Endothelial cell (in vitro differentiated cells): ENCODE results near the gene SIRPB2. TPM values are rescaled to one million over a fixed set of nuclear protein-coding genes. Genes with fewer than 3 reads are reported as not detected.

ENCODE experiments used
- DNase-seq: peaks from one replicate; pipeline ENCODE4 v3.0.0; 2021; ENCODE audit warnings: low spot score
- H3K27ac Mint-ChIP-seq: one replicate; pipeline ENCODE4 v1.8.0; 2021; ENCODE audit warnings: mixed read lengths, inconsistent platforms; ENCODE audit not compliant: unreplicated experiment
- H3K27me3 Mint-ChIP-seq: one replicate; pipeline ENCODE4 v1.8.0; 2021; ENCODE audit warnings: mild to moderate bottlenecking, moderate library complexity, mixed read lengths, inconsistent platforms; ENCODE audit not compliant: unreplicated experiment
- H3K36me3 Mint-ChIP-seq: one replicate; pipeline ENCODE4 v1.8.0; 2021; ENCODE audit warnings: mild to moderate bottlenecking, low read depth, mixed read lengths, inconsistent platforms; ENCODE audit not compliant: unreplicated experiment
- H3K4me1 Mint-ChIP-seq: one replicate; pipeline ENCODE4 v1.8.0; 2021; ENCODE audit warnings: mild to moderate bottlenecking, mixed read lengths, inconsistent platforms; ENCODE audit not compliant: unreplicated experiment
- H3K4me3 Mint-ChIP-seq: one replicate; pipeline ENCODE4 v1.8.0; 2021; ENCODE audit warnings: mild to moderate bottlenecking, mixed read lengths, inconsistent platforms; ENCODE audit not compliant: unreplicated experiment
- H3K9me3 Mint-ChIP-seq: one replicate; pipeline ENCODE4 v1.8.0; 2021; ENCODE audit warnings: mixed read lengths, inconsistent platforms; ENCODE audit not compliant: unreplicated experiment
- CTCF ChIP-seq: fragments of 200-600 bp; sonication (generic); IDR thresholded peaks from one replicate; pipeline ENCODE4 v1.5.0; 2021; ENCODE audit warnings: antibody characterized with exemption; ENCODE audit not compliant: unreplicated experiment
- total RNA-seq: library from RNA; stranded (reverse); fragmentation: NEBNext Ultra II Directional; extraction: Animal tissue kit (Norgen Biotek cat#: 25700); gene quantifications from one replicate; pipeline ENCODE4 v1.2.1, GENCODE V29; 2021; ENCODE audit not compliant: unreplicated experiment

Gene SIRPB2
- total RNA-seq, 1 donor from 2014 or later, result 41.5 TPM

- TF ChIP-seq CTCF, result no peak
- no peaks in the 10 kb centered on the region for H3K9me3 Mint-ChIP-seq
- no peak overlapping the region for H3K4me3 Mint-ChIP-seq
- H3K36me3 Mint-ChIP-seq, result no peaks in the 10 kb centered on the region
- DNase-seq, result no peak
- no peaks in the 10 kb centered on the region for H3K27me3 Mint-ChIP-seq
- H3K27ac Mint-ChIP-seq, result no peak overlapping the region
- no peaks in the 10 kb centered on the region for H3K4me1 Mint-ChIP-seq
Measured at GRCh38 chr20:1527923-1528322, 36.7 kb upstream of the SIRPB2 start.

- no peak for TF ChIP-seq CTCF
- Mint-ChIP-seq H3K27ac (no peak overlapping the region), H3K27me3 (no peaks in the 10 kb centered on the region), H3K4me3 (no peak overlapping the region), H3K9me3 (no peaks in the 10 kb centered on the region), H3K4me1 (no peaks in the 10 kb centered on the region), H3K36me3 (peaks cover 4% of the 10 kb centered on the region)
- no peak for DNase-seq
Measured at GRCh38 chr20:1526896-1527295, 35.7 kb upstream of the SIRPB2 start.

DNA sequence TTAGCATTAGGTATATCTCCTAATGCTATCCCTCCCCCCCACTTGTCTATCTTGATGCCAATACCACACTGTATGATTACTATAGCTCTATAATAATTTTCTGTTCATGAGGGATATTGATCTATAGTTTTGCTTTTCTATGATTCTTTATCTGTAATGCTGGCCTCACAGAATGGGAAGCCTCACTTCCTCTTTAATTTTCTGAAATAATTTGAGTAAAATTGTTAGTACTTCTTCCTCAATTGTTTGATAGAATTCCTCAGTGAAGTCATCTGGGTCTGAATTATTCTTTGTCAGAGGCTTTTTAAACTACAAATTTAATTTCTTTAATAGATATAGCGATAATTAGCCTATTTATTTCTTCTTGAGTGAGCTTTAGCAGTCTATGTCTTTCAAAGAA, 35.1 kb upstream of the SIRPB2 start:
- Mint-ChIP-seq H3K27ac (no peak overlapping the region), H3K9me3 (no peaks in the 10 kb centered on the region), H3K4me1 (no peaks in the 10 kb centered on the region), H3K27me3 (no peaks in the 10 kb centered on the region), H3K36me3 (peaks cover 5% of the 10 kb centered on the region), H3K4me3 (no peak overlapping the region)
- no peak for DNase-seq
- TF ChIP-seq CTCF, result no peak

GRCh38 chr20:1524004-1524403, 32.8 kb upstream of the SIRPB2 start:
- Mint-ChIP-seq H3K4me3 (no peak overlapping the region), H3K27ac (no peak overlapping the region), H3K36me3 (peaks cover 5% of the 10 kb centered on the region), H3K4me1 (peaks cover 5% of the 10 kb centered on the region), H3K27me3 (peaks cover 2% of the 10 kb centered on the region), H3K9me3 (no peaks in the 10 kb centered on the region)
- no peak for DNase-seq
- TF ChIP-seq CTCF, result no peak

- Mint-ChIP-seq H3K27me3 (peaks cover 2% of the 10 kb centered on the region), H3K36me3 (peaks cover 6% of the 10 kb centered on the region), H3K27ac (no peak overlapping the region), H3K4me1 (peaks cover 32% of the 10 kb centered on the region), H3K9me3 (no peaks in the 10 kb centered on the region), H3K4me3 (no peak overlapping the region)
- DNase-seq, result no peak
- no peak for TF ChIP-seq CTCF
Measured at GRCh38 chr20:1517010-1517409, 25.8 kb upstream of the SIRPB2 start.
